Body of pancreas (tissue), 4 donors: Measurements from ENCODE around the gene ZFR2.

Experiments used
- CTCF ChIP-seq, 7 experiments: fragments of 450-650 bp in 4 of 7; fragments of 200-600 bp in 3 of 7; sonication (generic) in 3 of 7; IDR thresholded peaks; one replicate each; pipeline ENCODE4 v1.5.1; 2016 to 2019; ENCODE audit warnings: antibody characterized with exemption in 7 of 7
- POLR2A ChIP-seq, 3 donors: fragments of 450-650 bp; IDR thresholded peaks; one replicate each; pipeline ENCODE4 v1.6.1; 2016; ENCODE audit warnings: antibody characterized with exemption in 3 of 3, mild to moderate bottlenecking in 2 of 3

GRCh38 chr19:3821156-3821555 is 47.7 kb downstream of the ZFR2 start:
- TF ChIP-seq CTCF (IDR thresholded peaks at IDR 0.05) (no peak), POLR2A (IDR thresholded peaks at IDR 0.05) (no peak)
